DMS 273 treated with DMSO at 0.1 percent for 48 hours (cell line): ENCODE measurements around the gene HOXD9.

ENCODE experiments used
- DNase-seq: peaks from one replicate; lab custom pipeline; 2025; lab: John Stamatoyannopoulos, UW

HOXD9 gene

GRCh38 chr2:176098366-176099158 lies 24.0 kb upstream of the HOXD9 start:
- no peak for DNase-seq

GRCh38 chr2:176099159-176099727 lies 23.3 kb upstream of the HOXD9 start:
- no peak for DNase-seq

GRCh38 chr2:176099728-176100546 lies 22.6 kb upstream of the HOXD9 start, which contains the start of gene HOXD12:
HOXD12 (plus strand) TSS chr2:176099795; CDS start chr2:176099802, 7 bp downstream.
- DNase-seq, result no peak

GRCh38 chr2:176100547-176101140 lies 21.9 kb upstream of the HOXD9 start:
- DNase-seq, result no peak

- no peak for DNase-seq
Measured at GRCh38 chr2:176101216-176101830, 21.2 kb upstream of the HOXD9 start.

- no peak for DNase-seq
Measured at GRCh38 chr2:176101842-176102241, 20.7 kb upstream of the HOXD9 start.

- no peak for DNase-seq
Measured at GRCh38 chr2:176102309-176102866, 20.1 kb upstream of the HOXD9 start.

GRCh38 chr2:176103194-176103593 lies 19.3 kb upstream of the HOXD9 start:
- DNase-seq, result no peak

GRCh38 chr2:176103742-176104315 lies 18.7 kb upstream of the HOXD9 start:
- DNase-seq, result no peak

- no peak for DNase-seq
Measured at GRCh38 chr2:176104316-176105077, 18.0 kb upstream of the HOXD9 start.

GRCh38 chr2:176105078-176105729 lies 17.3 kb upstream of the HOXD9 start:
- DNase-seq, result no peak

GRCh38 chr2:176105730-176106580 lies 16.6 kb upstream of the HOXD9 start:
- DNase-seq, result no peak

GRCh38 chr2:176106581-176107539 lies 15.7 kb upstream of the HOXD9 start, which contains the start of gene HOXD11:
HOXD11 (plus strand) TSS chr2:176107280; CDS start chr2:176107356, 76 bp downstream.
- no peak for DNase-seq

GRCh38 chr2:176107731-176108181 lies 14.8 kb upstream of the HOXD9 start:
- no peak for DNase-seq

GRCh38 chr2:176109192-176109901 lies 13.2 kb upstream of the HOXD9 start:
- no peak for DNase-seq

- DNase-seq, result no peak
Measured at GRCh38 chr2:176109946-176110345, 12.6 kb upstream of the HOXD9 start.
